GM12878 (cell line): ENCODE results near the gene UBA7. TPM values are rescaled to one million over a fixed set of nuclear protein-coding genes. Genes with fewer than 3 reads are reported as not detected.

Experiments
- ATAC-seq: fragments of 200-7000 bp; cut with Tn5 transposase; 3 replicates; pipeline ENCODE4 v1.9.1; 2020; ENCODE audit warnings: mild to moderate bottlenecking, moderate library complexity
- BruUV-seq: library from RNA; stranded (reverse); fragments of 400-500 nt; replicated peaks from 2 replicates; lab custom pipeline; 2021; lab: Mats Ljungman, UMichigan
- CTCF ChIA-PET: fragments of 300-600 bp; sonication (Branson Sonifier 250); formaldehyde crosslinking; extraction: SDS; loops from one replicate; lab custom pipeline; 2021; ENCODE audit warnings: inconsistent platforms; lab: Yijun Ruan, JAX
- POLR2A ChIA-PET: fragments of 350-600 bp; formaldehyde crosslinking; extraction: SDS; loops from one replicate; lab custom pipeline; 2021; ENCODE audit warnings: inconsistent platforms; lab: Charles Lee
- RAD21 ChIA-PET: fragments of 300-600 bp; sonication (Branson Sonifier 250); formaldehyde crosslinking; loops from one replicate; lab custom pipeline; 2023; ENCODE audit warnings: antibody characterized with exemption; ENCODE audit not compliant: unreplicated experiment; lab: Charles Lee
- SMC1A ChIA-PET: fragments of 300-600 bp; sonication (Branson Sonifier 250); formaldehyde crosslinking; loops from one replicate; lab custom pipeline; 2023; ENCODE audit not compliant: unreplicated experiment, uncharacterized antibody; lab: Charles Lee
- DNase-seq: peaks from one replicate; pipeline ENCODE4 v3.0.0-alpha.2; 2011; ENCODE audit warnings: low read depth, low spot score
- FAIRE-seq: peaks from 3 replicates; lab custom pipeline; 2011; peaks lifted over from hg19 to GRCh38; lab: Jason Lieb, UNC
- H2AFZ ChIP-seq: 2 replicates; pipeline ENCODE4 v1.6.0; 2011; ENCODE audit warnings: low read depth, low read length, control low read depth; ENCODE audit not compliant: control insufficient read depth
- H3K27ac ChIP-seq: 2 replicates; pipeline ENCODE4 v1.5.1; 2011; ENCODE audit warnings: control low read depth; ENCODE audit not compliant: control insufficient read depth, insufficient read depth
- H3K27me3 ChIP-seq, 2 experiments: replicated peaks in 1 of 2; 2 replicates each; pipeline versions ENCODE4 v1.6.0 to v1.6.1; 2011; ENCODE audit warnings: low read length in 1 of 2; ENCODE audit not compliant: control insufficient read depth in 2 of 2, insufficient read depth in 2 of 2
- H3K36me3 ChIP-seq, 2 experiments: 2 replicates each; pipeline ENCODE4 v1.5.1; 2011; ENCODE audit warnings: low read length in 1 of 2; ENCODE audit not compliant: control insufficient read depth in 2 of 2, insufficient read depth in 2 of 2
- H3K4me1 ChIP-seq: 2 replicates; pipeline ENCODE4 v1.6.1; 2011; ENCODE audit warnings: mild to moderate bottlenecking, low read length, moderate library complexity, mixed read lengths; ENCODE audit not compliant: control insufficient read depth, insufficient read depth
- H3K4me2 ChIP-seq: 2 replicates; pipeline ENCODE4 v1.6.0; 2011; ENCODE audit warnings: control low read depth; ENCODE audit not compliant: control insufficient read depth, insufficient read depth
- H3K4me3 ChIP-seq: fragments of 200-600 bp; sonication (generic); 2 replicates; pipeline ENCODE4 v1.5.1; 2016
- H3K79me2 ChIP-seq: 2 replicates; pipeline ENCODE4 v1.6.0; 2011; ENCODE audit warnings: low read length; ENCODE audit not compliant: control insufficient read depth, insufficient read depth
- H3K9ac ChIP-seq: 2 replicates; pipeline ENCODE4 v1.8.0; 2011; ENCODE audit warnings: low read length, control low read depth, mixed read lengths; ENCODE audit not compliant: control insufficient read depth, insufficient read depth
- H3K9me3 ChIP-seq: replicated peaks from 3 replicates; pipeline ENCODE4 v1.5.1; 2011; ENCODE audit warnings: mild to moderate bottlenecking, low read length; ENCODE audit not compliant: control insufficient read depth, insufficient read depth
- H4K20me1 ChIP-seq: 2 replicates; pipeline ENCODE4 v1.6.0; 2011; ENCODE audit not compliant: control insufficient read depth, insufficient read depth
- ATF7 ChIP-seq: fragments of 450-650 bp; IDR thresholded peaks from 2 replicates; pipeline ENCODE4 v1.6.1; 2016; ENCODE audit warnings: low read depth, mild to moderate bottlenecking
- BMI1 ChIP-seq: fragments of 450-650 bp; IDR thresholded peaks from 2 replicates; pipeline ENCODE4 v1.6.1; 2016; ENCODE audit warnings: mild to moderate bottlenecking, moderate library complexity, borderline replicate concordance
- EZH2 ChIP-seq: IDR thresholded peaks from 2 replicates; pipeline ENCODE4 v1.6.1; 2012; ENCODE audit warnings: low read depth, mild to moderate bottlenecking, control low read depth, inconsistent platforms, low read length, borderline replicate concordance; ENCODE audit not compliant: control insufficient read depth
- FOS ChIP-seq: IDR thresholded peaks from 3 replicates; pipeline ENCODE4 v1.6.1; 2011; ENCODE audit warnings: borderline replicate concordance; ENCODE audit not compliant: insufficient read length; ENCODE audit errors: extremely low read depth
- MLLT1 ChIP-seq: fragments of 450-650 bp; IDR thresholded peaks from 2 replicates; pipeline ENCODE4 v1.6.1; 2016; ENCODE audit warnings: mild to moderate bottlenecking
- NRF1 ChIP-seq: conservative IDR thresholded peaks from 2 replicates; pipeline ENCODE4 v1.6.1; 2011; ENCODE audit warnings: mild to moderate bottlenecking, low read depth, low read length, improper control_type of control experiment
- PBX3 ChIP-seq: IDR thresholded peaks from 2 replicates; pipeline ENCODE4 v1.6.1; 2011; ENCODE audit warnings: mild to moderate bottlenecking, low read depth, low read length, moderate library complexity; ENCODE audit not compliant: insufficient replicate concordance
- TCF3 ChIP-seq: IDR thresholded peaks from 2 replicates; pipeline ENCODE4 v1.6.1; 2012; ENCODE audit warnings: low read depth, mild to moderate bottlenecking, low read length, borderline replicate concordance; ENCODE audit not compliant: insufficient read depth
- TCF7 ChIP-seq: IDR thresholded peaks from 2 replicates; pipeline ENCODE4 v1.6.1; 2014; ENCODE audit warnings: antibody characterized with exemption, borderline replicate concordance
- USF2 ChIP-seq: IDR thresholded peaks from 2 replicates; pipeline ENCODE4 v1.6.1; 2011; ENCODE audit warnings: low read depth, low read length, improper control_type of control experiment, borderline replicate concordance
- WGBS: methylation state at CpG from one replicate; pipeline ENCODE4 v1.1.6; 2016; ENCODE audit warnings: low lambda C conversion rate; ENCODE audit not compliant: insufficient replicate concordance, insufficient coverage; ENCODE audit errors: missing lambda C conversion rate; 5-methylcytosine and 5-hydroxymethylcytosine counted together
- in situ Hi-C: fragments of 300-500 bp; cut with MboI; formaldehyde crosslinking; loops from 9 replicates; pipeline ENCODE4 v1.14.3; 2018; ENCODE audit warnings: mixed read lengths
- intact Hi-C: fragments of 100-400 bp; cut with micrococcal nuclease; formaldehyde crosslinking; loops from one replicate; pipeline ENCODE4 v1.14.2; 2022; ENCODE audit not compliant: unreplicated experiment
- polyA plus RNA-seq, 11 experiments: library from polyadenylated mRNA; depleted of rRNA in 4 of 11; unstranded in 6 of 11; stranded (reverse) in 5 of 11; fragments of >200 nt; fragmentation: Nextera tagmentation in 4 of 11; fragmentation: Illumina TruSeq in 1 of 11; extraction: Ambion mirVana in 4 of 11; extraction: Trizol in 1 of 11; gene quantifications; 1 replicate in 1 of 11; 2 replicates in 10 of 11; pipeline versions ENCODE4 v1.2.1 to v1.2.3, GENCODE V29; 2011 to 2016; ENCODE audit warnings: inconsistent platforms in 2 of 11, missing spikeins in 2 of 11, low read depth in 1 of 11
- total RNA-seq, 4 experiments: library from RNA; depleted of rRNA in 3 of 4; stranded (reverse); fragments of >200 nt in 3 of 4; fragmentation: Illumina TruSeq in 1 of 4; extraction: Trizol in 1 of 4; gene quantifications; 2 replicates each; pipeline versions ENCODE4 v1.2.1 to v1.2.3, GENCODE V29; 2013 to 2021
- TF ChIP-seq, protein P1 (sequence below): fragments of 450-650 bp; IDR thresholded peaks from 2 replicates; pipeline ENCODE4 v1.6.1; 2018; ENCODE audit warnings: borderline replicate concordance, mild to moderate bottlenecking; ENCODE audit not compliant: partially characterized antibody
- TF ChIP-seq, protein P2 (sequence below): IDR thresholded peaks from 2 replicates; pipeline ENCODE4 v1.6.1; 2012; ENCODE audit warnings: low read depth, low read length, improper control_type of control experiment

UBA7 gene
- total and polyA plus RNA-seq, 10 of the 15 experiments (the other 5 are each of a cell fraction or from before 2014, with no cell fraction given), result 11.8 to 116 (median 46.7) TPM

DNA sequence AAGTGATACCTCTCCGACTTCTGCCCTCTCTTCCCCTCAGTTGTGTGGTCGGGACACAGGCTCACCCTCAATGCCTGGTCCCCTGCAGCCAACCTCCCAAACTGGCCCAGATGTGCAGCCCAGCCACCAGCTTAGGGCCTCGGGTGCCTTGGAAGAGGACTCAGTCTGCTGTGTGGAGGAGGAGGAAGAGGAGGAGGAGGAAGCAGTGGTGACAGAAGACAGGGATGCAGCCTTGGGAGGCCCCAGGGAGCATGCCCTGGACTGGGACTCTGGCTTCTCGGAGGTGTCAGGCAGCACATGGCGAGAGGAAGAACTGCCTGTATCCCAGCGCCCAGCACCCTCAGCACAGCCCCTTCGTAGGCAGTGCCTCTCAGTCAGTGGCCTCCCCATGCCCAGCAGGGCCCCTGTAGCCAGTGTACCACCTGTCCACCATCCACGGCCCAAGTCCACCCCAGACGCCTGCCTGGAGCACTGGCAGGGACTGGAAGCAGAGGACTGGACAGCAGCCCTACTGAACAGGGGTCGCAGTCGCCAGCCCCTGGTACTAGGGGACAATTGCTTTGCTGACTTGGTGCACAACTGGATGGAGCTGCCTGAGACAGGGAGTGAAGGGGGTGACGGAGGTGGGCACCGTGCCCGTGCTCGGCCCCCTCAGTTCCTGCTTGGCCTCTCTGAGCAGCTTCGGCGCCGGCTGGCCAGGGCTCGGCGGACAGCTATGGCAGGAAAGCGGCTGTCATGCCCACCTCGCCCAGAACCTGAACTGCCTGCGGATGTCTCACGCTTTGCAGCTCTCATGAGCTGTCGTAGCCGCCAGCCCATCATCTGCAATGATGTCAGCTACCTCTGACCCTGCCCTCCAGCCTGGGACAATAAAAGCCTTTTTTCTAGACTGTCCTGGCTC lies 9.4 kb downstream of the UBA7 start:
- DNase-seq, result no peak
- no TSS peak for BruUV-seq
- H3K4me1 ChIP-seq, result peaks cover 43% of the 10 kb centered on the region

More for the DNA sequence above, 9.4 kb downstream of the UBA7 start:
- in situ Hi-C loops (loop anchor here (5.0 kb wide), 1 partner anchor 103 kb away; no protein-coding TSS in a partner anchor), intact Hi-C loops (no loop called here)
- Histone ChIP-seq H3K4me3 (peak overlapping the region; percentile 98), H3K27ac (no peak overlapping the region), H3K27me3 (no peaks in the 10 kb centered on the region; a peak in 1 of 4 replicates), H3K9ac (no peak overlapping the region), H3K36me3 (peaks cover 0 to 2% of the 10 kb centered on the region in 2 experiments; a peak in 1 of 4 replicates), H3K79me2 (no peaks in the 10 kb centered on the region; the same call in 1 of the 2 replicates), H4K20me1 (no peaks in the 10 kb centered on the region), H3K9me3 (no peaks in the 10 kb centered on the region), H2AFZ (no peak overlapping the region), H3K4me2 (peak overlapping the region; percentile 94)
- ChIA-PET RAD21 (interaction anchor here (0.9 to 8.0 kb wide), 16 partner anchors 9 to 265 kb away, joined by 3 to 182 read pairs (median 4); partner anchors contain the start of genes AMIGO3, IP6K1, MON1A and MST1R), CTCF (interaction anchor here (0.6 to 12.0 kb wide), 10 partner anchors 12 to 219 kb away, joined by 3 to 327 read pairs (median 6); partner anchors contain the start of genes MON1A, MST1R and UBA7), POLR2A (interaction anchor here (0.8 to 2.7 kb wide), 12 partner anchors 8 to 424 kb away, joined by 3 to 21 read pairs (median 7); partner anchors contain the start of genes IP6K1 and UBA7), SMC1A (interaction anchor here (1.1 to 9.4 kb wide), 9 partner anchors 9 to 125 kb away, joined by 4 to 146 read pairs (median 4); partner anchors contain the start of genes MON1A and UBA7)
- TF ChIP-seq FOS, result no peak
- TF ChIP-seq, protein P1, sequence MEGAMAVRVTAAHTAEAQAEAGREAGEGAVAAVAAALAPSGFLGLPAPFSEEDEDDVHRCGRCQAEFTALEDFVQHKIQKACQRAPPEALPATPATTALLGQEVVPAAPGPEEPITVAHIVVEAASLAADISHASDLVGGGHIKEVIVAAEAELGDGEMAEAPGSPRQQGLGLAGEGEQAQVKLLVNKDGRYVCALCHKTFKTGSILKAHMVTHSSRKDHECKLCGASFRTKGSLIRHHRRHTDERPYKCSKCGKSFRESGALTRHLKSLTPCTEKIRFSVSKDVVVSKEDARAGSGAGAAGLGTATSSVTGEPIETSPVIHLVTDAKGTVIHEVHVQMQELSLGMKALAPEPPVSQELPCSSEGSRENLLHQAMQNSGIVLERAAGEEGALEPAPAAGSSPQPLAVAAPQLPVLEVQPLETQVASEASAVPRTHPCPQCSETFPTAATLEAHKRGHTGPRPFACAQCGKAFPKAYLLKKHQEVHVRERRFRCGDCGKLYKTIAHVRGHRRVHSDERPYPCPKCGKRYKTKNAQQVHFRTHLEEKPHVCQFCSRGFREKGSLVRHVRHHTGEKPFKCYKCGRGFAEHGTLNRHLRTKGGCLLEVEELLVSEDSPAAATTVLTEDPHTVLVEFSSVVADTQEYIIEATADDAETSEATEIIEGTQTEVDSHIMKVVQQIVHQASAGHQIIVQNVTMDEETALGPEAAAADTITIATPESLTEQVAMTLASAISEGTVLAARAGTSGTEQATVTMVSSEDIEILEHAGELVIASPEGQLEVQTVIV, result no peak
- no peak for TF ChIP-seq NRF1
- TF ChIP-seq, protein P2, sequence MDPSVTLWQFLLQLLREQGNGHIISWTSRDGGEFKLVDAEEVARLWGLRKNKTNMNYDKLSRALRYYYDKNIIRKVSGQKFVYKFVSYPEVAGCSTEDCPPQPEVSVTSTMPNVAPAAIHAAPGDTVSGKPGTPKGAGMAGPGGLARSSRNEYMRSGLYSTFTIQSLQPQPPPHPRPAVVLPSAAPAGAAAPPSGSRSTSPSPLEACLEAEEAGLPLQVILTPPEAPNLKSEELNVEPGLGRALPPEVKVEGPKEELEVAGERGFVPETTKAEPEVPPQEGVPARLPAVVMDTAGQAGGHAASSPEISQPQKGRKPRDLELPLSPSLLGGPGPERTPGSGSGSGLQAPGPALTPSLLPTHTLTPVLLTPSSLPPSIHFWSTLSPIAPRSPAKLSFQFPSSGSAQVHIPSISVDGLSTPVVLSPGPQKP, result no peak
- TF ChIP-seq BMI1, result no peak
- TF ChIP-seq ATF7, result no peak
- no peak for TF ChIP-seq MLLT1
- no peak for TF ChIP-seq TCF7
- TF ChIP-seq USF2, result no peak
- no peak for TF ChIP-seq PBX3
- TF ChIP-seq EZH2, result no peak
- no peak for TF ChIP-seq TCF3
- WGBS, result 63% methylated on average over 26 of the region's 26 CpGs
- no peak for FAIRE-seq
- no peak for ATAC-seq
